GM19397 (cell line): ENCODE data around the gene KIAA0930.

Experiments
- ATAC-seq: cut with Tn5 transposase; IDR thresholded peaks from one replicate; pipeline ENCODE4 v1.9.1; 2021; ENCODE audit warnings: mild to moderate bottlenecking, moderate library complexity; ENCODE audit not compliant: unreplicated experiment

Gene KIAA0930

DNA sequence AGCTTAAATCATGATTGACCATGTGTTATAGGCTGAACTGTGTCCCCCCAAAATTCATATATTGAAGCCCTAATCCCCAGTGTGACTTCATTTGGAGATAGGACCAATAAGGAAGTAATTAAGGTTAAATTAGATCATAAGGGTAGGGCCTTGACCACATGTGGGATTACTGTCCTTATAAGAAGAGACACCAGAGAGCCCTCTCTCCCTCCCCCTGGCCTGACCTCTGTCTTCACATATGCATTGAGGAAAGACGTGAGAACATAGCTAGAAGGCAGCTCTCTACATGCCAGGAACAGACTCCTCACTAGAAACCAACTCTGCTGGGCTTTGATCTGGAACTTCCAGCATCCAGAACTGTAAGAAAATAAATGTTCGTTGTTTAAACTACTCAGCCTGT lies 90.6 kb downstream of the KIAA0930 start:
- no peak for ATAC-seq

DNA sequence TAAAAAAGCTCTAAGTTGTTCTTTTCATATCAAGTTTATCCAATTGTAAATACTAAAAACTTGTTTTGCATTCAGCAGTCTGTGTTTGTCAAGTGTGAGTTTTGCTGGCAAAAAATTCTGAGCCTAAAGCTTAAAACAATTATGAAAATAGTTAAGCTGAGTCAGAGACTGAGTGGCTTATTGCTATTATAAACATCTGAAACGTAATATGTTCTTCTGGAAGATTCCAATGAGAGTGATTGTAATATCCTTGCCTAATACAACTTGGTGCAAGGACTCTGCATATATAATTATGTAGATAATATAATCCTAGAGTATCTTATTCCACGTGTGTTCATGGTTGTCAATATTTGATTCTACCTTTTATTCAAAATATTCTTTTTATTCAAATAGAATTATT lies 91.0 kb downstream of the KIAA0930 start:
- ATAC-seq = no peak

DNA sequence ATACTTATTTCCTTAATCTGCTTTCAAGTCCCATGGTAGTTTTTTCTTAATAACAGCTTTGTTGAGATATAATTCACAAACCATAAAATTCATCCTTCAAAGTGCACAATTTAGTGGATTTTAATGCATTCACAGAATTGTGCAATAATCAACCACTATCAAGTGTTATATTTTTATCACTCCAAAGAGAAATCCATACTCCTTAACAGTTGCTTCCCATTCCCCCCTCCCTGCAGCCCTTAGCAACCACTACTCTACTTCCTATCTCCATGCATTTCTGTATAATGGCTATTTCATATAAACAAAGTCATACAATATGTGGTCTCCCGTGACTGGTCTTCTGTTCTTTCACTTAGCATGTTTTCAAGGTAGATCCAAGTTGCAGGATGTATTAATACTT lies 95.8 kb downstream of the KIAA0930 start:
- no peak for ATAC-seq

DNA sequence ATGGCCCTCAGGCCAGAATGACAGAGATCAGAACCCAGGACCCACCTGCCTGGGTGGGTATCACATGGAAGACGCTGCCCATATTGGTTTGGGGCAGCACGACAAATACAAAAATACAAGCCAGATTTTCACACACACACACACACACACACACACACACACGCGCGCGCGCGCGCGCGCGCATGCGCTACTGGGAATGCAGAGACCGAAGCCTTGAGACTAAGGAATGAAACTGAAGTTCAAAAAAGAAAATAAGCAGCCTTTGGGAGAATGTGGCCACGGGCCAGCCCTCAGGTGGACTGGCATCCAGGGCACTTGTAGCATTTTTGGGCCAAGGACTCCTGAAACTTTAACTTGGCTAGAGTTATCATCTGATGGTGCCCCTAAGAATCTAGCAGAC lies 98.3 kb downstream of the KIAA0930 start:
- ATAC-seq = no peak
